Upper lobe of left lung (tissue), 6 donors: ENCODE data around the gene SLC22A15. TPM values are rescaled to one million over a fixed set of nuclear protein-coding genes. Genes with fewer than 3 reads are reported as not detected.
A peak's percentile ranks its signal among the peaks of the same experiment; 100 is the strongest.

Experiments
- ATAC-seq, 2 donors: fragments of 200-7000 bp; cut with Tn5 transposase; one replicate each; pipeline ENCODE4 v1.9.1; 2022; ENCODE audit warnings: mild to moderate bottlenecking in 2 of 2, moderate library complexity in 2 of 2; ENCODE audit not compliant: low FRiP score in 2 of 2
- DNase-seq, 2 donors: peaks; one replicate each; pipeline ENCODE4 v3.0.0-alpha.2; 2019 to 2020
- H3K27ac ChIP-seq, 4 donors: fragments of 200-600 bp; sonication (generic); one replicate each; pipeline ENCODE4 v1.5.1; 2016 to 2019
- H3K27me3 ChIP-seq, 4 donors: fragments of 200-600 bp; sonication (generic); one replicate each; pipeline ENCODE4 v1.5.1; 2017 to 2019
- H3K36me3 ChIP-seq, 4 donors: fragments of 200-600 bp; sonication (generic); one replicate each; pipeline ENCODE4 v1.5.1; 2016 to 2019
- H3K4me1 ChIP-seq, 4 donors: fragments of 200-600 bp; sonication (generic); one replicate each; pipeline ENCODE4 v1.5.1; 2018 to 2019
- H3K4me3 ChIP-seq, 4 donors: fragments of 200-600 bp; sonication (generic); one replicate each; pipeline ENCODE4 v1.5.1; 2017 to 2019; ENCODE audit warnings: mild to moderate bottlenecking in 2 of 4, moderate library complexity in 1 of 4
- H3K9me3 ChIP-seq, 4 donors: fragments of 200-600 bp; sonication (generic); one replicate each; pipeline ENCODE4 v1.5.1; 2018 to 2019
- CTCF ChIP-seq, 6 experiments: fragments of 450-650 bp in 4 of 6; fragments of 200-600 bp in 2 of 6; sonication (generic) in 2 of 6; IDR thresholded peaks; one replicate each; pipeline ENCODE4 v1.5.1; 2016 to 2019; ENCODE audit warnings: antibody characterized with exemption in 6 of 6
- EP300 ChIP-seq, 4 donors: sonication (generic); formaldehyde crosslinking; IDR thresholded peaks; one replicate each; pipeline ENCODE4 v1.5.1; 2017; ENCODE audit warnings: antibody characterized with exemption in 4 of 4, control low read depth in 2 of 4
- POLR2A ChIP-seq, 4 donors: fragments of 450-650 bp; IDR thresholded peaks; one replicate each; pipeline ENCODE4 v1.5.1; 2016 to 2017; ENCODE audit warnings: antibody characterized with exemption in 4 of 4, mild to moderate bottlenecking in 2 of 4
- POLR2AphosphoS5 ChIP-seq, 2 donors: sonication (generic); formaldehyde crosslinking; IDR thresholded peaks; one replicate each; pipeline ENCODE4 v1.5.1; 2017; ENCODE audit warnings: antibody characterized with exemption in 2 of 2
- WGBS, 2 donors: methylation state at CpG; one replicate each; pipeline ENCODE4 v1.1.5; 2017 to 2018; 5-methylcytosine and 5-hydroxymethylcytosine counted together
- total RNA-seq, 6 donors: library from RNA; depleted of rRNA in 4 of 6; stranded (reverse); fragments of >200 nt in 4 of 6; gene quantifications; one replicate each; pipeline versions ENCODE4 v1.1.0 to v1.2.1, GENCODE V29; 2016 to 2021
- donor health status: DM: no; HTN: no; CAD: no; lungs with moderate emphysema.
- donor health status: DM: no; HTN: yes; CAD: no; lungs with severe emphysema.

SLC22A15 gene
- total RNA-seq, 6 donors from 2014 or later = 12.5 to 52.4 (median 27.1) TPM

GRCh38 chr1:116110567-116111523 is 134.5 kb downstream of the SLC22A15 start, which contains the start of gene MAB21L3:
Gene MAB21L3 (plus strand): TSS chr1:116111399. CDS start chr1:116112616, 1,217 bp downstream.
- peak within 1 kb of the TSS in 3 of 4 donors; percentile 44 to 68 (median 48) for H3K27ac ChIP-seq
- no peaks in the 10 kb centered on the region for H3K27me3 ChIP-seq
- H3K36me3 ChIP-seq = no peaks in the 10 kb centered on the region
- H3K4me3 ChIP-seq = no peak within 1 kb of the TSS
- no peak for DNase-seq
- H3K9me3 ChIP-seq = no peaks in the 10 kb centered on the region
- 57 to 60% methylated on average over 12 of the region's 12 CpGs for WGBS, 2 donors
- ATAC-seq = no peak
- peaks cover 1 to 26% (median 10%) of the 10 kb centered on the region in 4 donors for H3K4me1 ChIP-seq
- TF ChIP-seq EP300 (IDR thresholded peaks at IDR 0.05) (no peak), POLR2AphosphoS5 (IDR thresholded peaks at IDR 0.05) (no peak), POLR2A (IDR thresholded peaks at IDR 0.05) (no peak)

- TF ChIP-seq EP300 (IDR thresholded peaks at IDR 0.05) (peak in 1 of 4 donors; percentile 36), POLR2A (IDR thresholded peaks at IDR 0.05) (no peak)
- Histone ChIP-seq H3K4me1 (peaks cover 4 to 26% (median 15%) of the 10 kb centered on the region in 4 donors), H3K27me3 (no peaks in the 10 kb centered on the region), H3K36me3 (no peaks in the 10 kb centered on the region), H3K4me3 (no peak overlapping the region), H3K9me3 (no peaks in the 10 kb centered on the region), H3K27ac (peak overlapping the region in 2 of 4 donors; percentile 44 to 68)
- DNase-seq (peak in 1 of 2 donors; percentile 43), ATAC-seq (no peak)
- WGBS, 2 donors = 50 to 63% methylated on average over 11 of the region's 11 CpGs
Measured at GRCh38 chr1:116111524-116112021, 135.3 kb downstream of the SLC22A15 start.

GRCh38 chr1:116112388-116113140 is 136.3 kb downstream of the SLC22A15 start:
- Histone ChIP-seq H3K36me3 (no peaks in the 10 kb centered on the region), H3K9me3 (no peaks in the 10 kb centered on the region), H3K4me1 (peaks cover 4 to 26% (median 15%) of the 10 kb centered on the region in 4 donors), H3K27ac (peak overlapping the region in 2 of 4 donors; percentile 44 to 68), H3K4me3 (no peak overlapping the region), H3K27me3 (no peaks in the 10 kb centered on the region)
- TF ChIP-seq CTCF (IDR thresholded peaks at IDR 0.05) (no peak), EP300 (IDR thresholded peaks at IDR 0.05) (no peak), POLR2AphosphoS5 (IDR thresholded peaks at IDR 0.05) (no peak), POLR2A (IDR thresholded peaks at IDR 0.05) (no peak)
- ATAC-seq (no peak), DNase-seq (no peak)
- 78 to 83% methylated on average over 4 of the region's 4 CpGs for WGBS, 2 donors

GRCh38 chr1:116113615-116114014 is 137.3 kb downstream of the SLC22A15 start:
- ATAC-seq = no peak
- Histone ChIP-seq H3K4me1 (peaks cover 4 to 26% (median 15%) of the 10 kb centered on the region in 4 donors), H3K27me3 (no peaks in the 10 kb centered on the region), H3K4me3 (no peak overlapping the region), H3K36me3 (no peaks in the 10 kb centered on the region), H3K9me3 (no peaks in the 10 kb centered on the region), H3K27ac (no peak overlapping the region)
- DNase-seq = peak in 1 of 2 donors; percentile 71
- WGBS, 2 donors = 70 to 80% methylated on average over 7 of the region's 7 CpGs
- TF ChIP-seq POLR2AphosphoS5 (IDR thresholded peaks at IDR 0.05) (peak in 1 of 2 donors; percentile 40), POLR2A (IDR thresholded peaks at IDR 0.05) (no peak)

- Histone ChIP-seq H3K4me3 (no peak overlapping the region), H3K4me1 (peaks cover 4 to 33% (median 15%) of the 10 kb centered on the region in 4 donors), H3K36me3 (no peaks in the 10 kb centered on the region), H3K27me3 (no peaks in the 10 kb centered on the region), H3K27ac (peak overlapping the region in 1 of 4 donors; percentile 7), H3K9me3 (no peaks in the 10 kb centered on the region)
- peak; percentile 78 to 95 for TF ChIP-seq POLR2AphosphoS5 (IDR thresholded peaks at IDR 0.05)
- TF ChIP-seq POLR2A (IDR thresholded peaks at IDR 0.05) = no peak
- ATAC-seq (peak in 1 of 2 donors; percentile 39), DNase-seq (no peak)
- 84 to 89% methylated on average over 3 to 4 of the region's 4 CpGs for WGBS, 2 donors
Measured at GRCh38 chr1:116115476-116116439, 139.4 kb downstream of the SLC22A15 start.

- no peaks in the 10 kb centered on the region for H3K9me3 ChIP-seq
- peaks cover 4 to 21% (median 5%) of the 10 kb centered on the region in 4 donors for H3K4me1 ChIP-seq
- no peak overlapping the region for H3K4me3 ChIP-seq
- 61 to 69% methylated on average over 3 of the region's 3 CpGs for WGBS, 2 donors
- ATAC-seq (no peak), DNase-seq (no peak)
- peak overlapping the region in 1 of 4 donors; percentile 32 for H3K27ac ChIP-seq
- TF ChIP-seq EP300 (IDR thresholded peaks at IDR 0.05) (no peak), POLR2AphosphoS5 (IDR thresholded peaks at IDR 0.05) (no peak)
- H3K36me3 ChIP-seq = no peaks in the 10 kb centered on the region
- no peaks in the 10 kb centered on the region for H3K27me3 ChIP-seq
Measured at GRCh38 chr1:116118471-116118870, 142.2 kb downstream of the SLC22A15 start.

Other genes starting within 250 kb of the SLC22A15 start
- 1 to 10 TPM in 3 of 6 donors, under 1 TPM in 3; under 0.01 to 1.9 (median 0.99) TPM for gene CASQ2, start 207.8 kb upstream of the SLC22A15 start, total RNA-seq
- 1 to 10 TPM in 1 of 6 donors, under 1 TPM in 3, not detected in 2; 0.30 to 1.3 (median 0.41) TPM for gene NHLH2, start 135.4 kb upstream of the SLC22A15 start, total RNA-seq
- 1 to 10 TPM in 4 of 6 donors, under 1 TPM in 2; 0.30 to 4.2 (median 1.2) TPM for gene MAB21L3, start 134.9 kb downstream of the SLC22A15 start, total RNA-seq